B cell (primary cell): ENCODE results near the gene TDRD5. TPM values are rescaled to one million over a fixed set of nuclear protein-coding genes. Genes with fewer than 3 reads are reported as not detected.

Experiments used
- ATAC-seq: fragments of 200-7000 bp; cut with Tn5 transposase; one replicate; pipeline ENCODE4 v1.10.0; 2021; ENCODE audit warnings: low read depth, mild to moderate bottlenecking, moderate number of reproducible peaks, moderate library complexity
- CTCF ChIA-PET: fragments of 350-600 bp; sonication (Branson Sonifier 250); formaldehyde crosslinking; loops from one replicate; lab custom pipeline; 2021; ENCODE audit warnings: antibody characterized with exemption, inconsistent platforms; lab: Charles Lee
- POLR2A ChIA-PET: fragments of 350-600 bp; sonication (Branson Sonifier 250); formaldehyde crosslinking; loops from one replicate; lab custom pipeline; 2021; ENCODE audit warnings: antibody characterized with exemption; lab: Charles Lee
- DNase-seq: peaks from one replicate; pipeline ENCODE4 v3.0.0; 2013
- H2AFZ ChIP-seq: 2 replicates; pipeline ENCODE4 v1.6.1; 2012; ENCODE audit warnings: mild to moderate bottlenecking, low read depth, low read length; ENCODE audit not compliant: insufficient read depth, poor library complexity, severe bottlenecking
- H3K27ac ChIP-seq, 2 donors: 1 replicate in 1 of 2; 2 replicates in 1 of 2; pipeline ENCODE4 v1.5.1; 2012 to 2013; ENCODE audit warnings: low read length in 2 of 2, mild to moderate bottlenecking in 2 of 2, moderate library complexity in 1 of 2
- H3K27me3 ChIP-seq, 4 experiments: fragments of 200-600 bp in 1 of 4; sonication (generic) in 1 of 4; replicated peaks in 1 of 4; 1 replicate in 2 of 4; 2 replicates in 2 of 4; pipeline versions ENCODE4 v1.6.1 to v1.7.0; 2013 to 2016; ENCODE audit warnings: low read length in 3 of 4, mild to moderate bottlenecking in 2 of 4, mixed read lengths in 1 of 4, moderate library complexity in 1 of 4; ENCODE audit not compliant: insufficient read depth in 4 of 4, control insufficient read depth in 3 of 4; ENCODE audit errors: control extremely low read depth in 1 of 4
- H3K36me3 ChIP-seq, 2 experiments: replicated peaks in 1 of 2; 1 replicate in 1 of 2; 2 replicates in 1 of 2; pipeline versions ENCODE4 v1.6.1 to v1.7.1; 2013; ENCODE audit warnings: low read length in 1 of 2; ENCODE audit not compliant: insufficient read depth in 2 of 2, control insufficient read depth in 1 of 2; ENCODE audit errors: control extremely low read depth in 1 of 2, extremely low read depth in 1 of 2
- H3K4me1 ChIP-seq, 2 donors: fragments of 200-600 bp in 1 of 2; sonication (generic) in 1 of 2; 1 replicate in 1 of 2; 2 replicates in 1 of 2; pipeline versions ENCODE4 v1.5.1 to v1.6.1; 2013 to 2017; ENCODE audit warnings: low read length in 2 of 2; ENCODE audit not compliant: control insufficient read depth in 2 of 2, insufficient read depth in 2 of 2
- H3K4me2 ChIP-seq: replicated peaks from 2 replicates; pipeline ENCODE3; 2012; ENCODE audit warnings: mild to moderate bottlenecking, low read depth, low read length; ENCODE audit not compliant: poor library complexity, severe bottlenecking
- H3K4me3 ChIP-seq, 5 experiments: fragments of 200-600 bp in 1 of 5; sonication (generic) in 1 of 5; 1 replicate in 3 of 5; 2 replicates in 2 of 5; pipeline versions ENCODE4 v1.5.1 to v1.7.0; 2011 to 2016; ENCODE audit warnings: low read length in 4 of 5, mild to moderate bottlenecking in 4 of 5, low read depth in 2 of 5, control low read depth in 1 of 5, moderate library complexity in 1 of 5; ENCODE audit not compliant: insufficient read depth in 1 of 5; ENCODE audit errors: control extremely low read depth in 1 of 5, extremely low read depth in 1 of 5
- H3K79me2 ChIP-seq: fragments of 200-600 bp; sonication (generic); one replicate; pipeline ENCODE4 v1.6.0; 2016; ENCODE audit warnings: low read length; ENCODE audit not compliant: control insufficient read depth, insufficient read depth
- H3K9ac ChIP-seq: fragments of 200-600 bp; sonication (generic); 2 replicates; pipeline ENCODE4 v1.6.1; 2017; ENCODE audit warnings: mild to moderate bottlenecking, low read length, moderate library complexity
- H3K9me3 ChIP-seq, 3 donors: one replicate each; pipeline versions ENCODE4 v1.6.1 to v1.7.1; 2013; ENCODE audit warnings: low read length in 2 of 3; ENCODE audit not compliant: control insufficient read depth in 2 of 3, insufficient read depth in 1 of 3; ENCODE audit errors: control extremely low read depth in 1 of 3
- H4K20me1 ChIP-seq: 2 replicates; pipeline ENCODE4 v1.6.0; 2012; ENCODE audit warnings: mild to moderate bottlenecking, low read length; ENCODE audit not compliant: insufficient read depth, control insufficient read depth, poor library complexity, severe bottlenecking
- H3K27ac Mint-ChIP-seq: one replicate; pipeline ENCODE4 v1.8.0; 2021; ENCODE audit warnings: mixed read lengths
- H3K27me3 Mint-ChIP-seq: one replicate; pipeline ENCODE4 v1.8.0; 2021; ENCODE audit warnings: mixed read lengths
- H3K4me1 Mint-ChIP-seq: one replicate; pipeline ENCODE4 v1.8.0; 2021; ENCODE audit warnings: mixed read lengths
- H3K4me3 Mint-ChIP-seq: one replicate; pipeline ENCODE4 v1.8.0; 2021; ENCODE audit warnings: mixed read lengths
- H3K9me3 Mint-ChIP-seq: one replicate; pipeline ENCODE4 v1.8.0; 2022; ENCODE audit warnings: mixed read lengths; ENCODE audit not compliant: insufficient read depth
- EZH2 ChIP-seq: IDR thresholded peaks from 2 replicates; pipeline ENCODE4 v1.6.1; 2012; ENCODE audit warnings: borderline replicate concordance, low read depth, mild to moderate bottlenecking, moderate library complexity, low read length; ENCODE audit not compliant: insufficient read depth, poor library complexity, severe bottlenecking
- WGBS: methylation state at CpG from one replicate; pipeline ENCODE4 v1.1.5; 2013; ENCODE audit warnings: missing lambda C conversion rate; ENCODE audit not compliant: insufficient coverage; 5-methylcytosine and 5-hydroxymethylcytosine counted together
- intact Hi-C: fragments of 100-400 bp; cut with micrococcal nuclease; formaldehyde crosslinking; loops from one replicate; pipeline ENCODE4 v1.10.0; 2022
- polyA plus RNA-seq: library from polyadenylated mRNA; depleted of rRNA; stranded (reverse); fragments of >200 nt; gene quantifications from 2 replicates; pipeline ENCODE4 v1.2.3, GENCODE V29; 2012
- total RNA-seq, 2 donors: library from RNA; stranded (reverse); fragments of 120-200 nt in 1 of 2; gene quantifications; 1 replicate in 1 of 2; 2 replicates in 1 of 2; pipeline versions ENCODE4 v1.2.3 to v1.2.4, GENCODE V29; 2013 to 2022
- TF ChIP-seq, protein P1 (sequence below): fragments of 200-600 bp; IDR thresholded peaks from one replicate; pipeline ENCODE4 v1.8.0; 2022; ENCODE audit warnings: antibody characterized with exemption, mild to moderate bottlenecking

TDRD5 gene
- total and polyA plus RNA-seq, 2 donors (not counting 1 experiment from before 2014, with no cell fraction given) = not detected

DNA sequence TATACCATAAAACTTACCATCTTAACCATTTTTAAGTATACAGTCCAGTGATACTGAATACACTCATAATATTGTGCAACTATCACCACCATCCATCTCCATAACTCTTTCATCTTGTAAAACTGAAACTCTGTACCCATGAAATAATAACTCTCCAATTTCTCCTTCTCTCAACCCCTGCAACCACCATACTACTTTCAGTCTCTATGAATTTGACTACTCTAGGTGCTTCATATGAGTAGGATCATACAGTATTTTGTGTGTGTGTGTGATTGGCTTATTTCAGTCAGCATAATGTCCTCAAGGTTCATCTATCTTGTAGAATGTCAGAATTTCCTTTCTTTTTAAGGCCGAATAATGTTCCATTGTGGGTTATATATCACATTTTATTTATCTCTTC is 33.6 kb upstream of the TDRD5 start:
- Histone ChIP-seq H3K4me3 (no peak overlapping the region), H3K9ac (no peak overlapping the region), H3K9me3 (no peaks in the 10 kb centered on the region), H3K36me3 (no peaks in the 10 kb centered on the region), H2AFZ (no peak overlapping the region), H3K4me1 (no peaks in the 10 kb centered on the region), H3K27ac (no peak overlapping the region), H3K4me2 (no peak overlapping the region), H3K79me2 (no peaks in the 10 kb centered on the region), H3K27me3 (peaks cover 0 to 3% (median 0%) of the 10 kb centered on the region in 4 experiments), H4K20me1 (no peaks in the 10 kb centered on the region)
- DNase-seq = no peak
- no peak overlapping the region for H3K27ac Mint-ChIP-seq
- POLR2A ChIA-PET = no interaction called here
- no peak for ATAC-seq
- no peaks in the 10 kb centered on the region for H3K4me1 Mint-ChIP-seq
- H3K27me3 Mint-ChIP-seq = peaks cover 6% of the 10 kb centered on the region
- H3K9me3 Mint-ChIP-seq = no peaks in the 10 kb centered on the region
- intact Hi-C loops = no loop called here
- no peak overlapping the region for H3K4me3 Mint-ChIP-seq
- TF ChIP-seq, protein P1, sequence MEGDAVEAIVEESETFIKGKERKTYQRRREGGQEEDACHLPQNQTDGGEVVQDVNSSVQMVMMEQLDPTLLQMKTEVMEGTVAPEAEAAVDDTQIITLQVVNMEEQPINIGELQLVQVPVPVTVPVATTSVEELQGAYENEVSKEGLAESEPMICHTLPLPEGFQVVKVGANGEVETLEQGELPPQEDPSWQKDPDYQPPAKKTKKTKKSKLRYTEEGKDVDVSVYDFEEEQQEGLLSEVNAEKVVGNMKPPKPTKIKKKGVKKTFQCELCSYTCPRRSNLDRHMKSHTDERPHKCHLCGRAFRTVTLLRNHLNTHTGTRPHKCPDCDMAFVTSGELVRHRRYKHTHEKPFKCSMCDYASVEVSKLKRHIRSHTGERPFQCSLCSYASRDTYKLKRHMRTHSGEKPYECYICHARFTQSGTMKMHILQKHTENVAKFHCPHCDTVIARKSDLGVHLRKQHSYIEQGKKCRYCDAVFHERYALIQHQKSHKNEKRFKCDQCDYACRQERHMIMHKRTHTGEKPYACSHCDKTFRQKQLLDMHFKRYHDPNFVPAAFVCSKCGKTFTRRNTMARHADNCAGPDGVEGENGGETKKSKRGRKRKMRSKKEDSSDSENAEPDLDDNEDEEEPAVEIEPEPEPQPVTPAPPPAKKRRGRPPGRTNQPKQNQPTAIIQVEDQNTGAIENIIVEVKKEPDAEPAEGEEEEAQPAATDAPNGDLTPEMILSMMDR = no peak
- no peak for TF ChIP-seq EZH2
- CTCF ChIA-PET = no interaction called here
- no CpG with 5 or more reads among the region's 1 CpG for WGBS

DNA sequence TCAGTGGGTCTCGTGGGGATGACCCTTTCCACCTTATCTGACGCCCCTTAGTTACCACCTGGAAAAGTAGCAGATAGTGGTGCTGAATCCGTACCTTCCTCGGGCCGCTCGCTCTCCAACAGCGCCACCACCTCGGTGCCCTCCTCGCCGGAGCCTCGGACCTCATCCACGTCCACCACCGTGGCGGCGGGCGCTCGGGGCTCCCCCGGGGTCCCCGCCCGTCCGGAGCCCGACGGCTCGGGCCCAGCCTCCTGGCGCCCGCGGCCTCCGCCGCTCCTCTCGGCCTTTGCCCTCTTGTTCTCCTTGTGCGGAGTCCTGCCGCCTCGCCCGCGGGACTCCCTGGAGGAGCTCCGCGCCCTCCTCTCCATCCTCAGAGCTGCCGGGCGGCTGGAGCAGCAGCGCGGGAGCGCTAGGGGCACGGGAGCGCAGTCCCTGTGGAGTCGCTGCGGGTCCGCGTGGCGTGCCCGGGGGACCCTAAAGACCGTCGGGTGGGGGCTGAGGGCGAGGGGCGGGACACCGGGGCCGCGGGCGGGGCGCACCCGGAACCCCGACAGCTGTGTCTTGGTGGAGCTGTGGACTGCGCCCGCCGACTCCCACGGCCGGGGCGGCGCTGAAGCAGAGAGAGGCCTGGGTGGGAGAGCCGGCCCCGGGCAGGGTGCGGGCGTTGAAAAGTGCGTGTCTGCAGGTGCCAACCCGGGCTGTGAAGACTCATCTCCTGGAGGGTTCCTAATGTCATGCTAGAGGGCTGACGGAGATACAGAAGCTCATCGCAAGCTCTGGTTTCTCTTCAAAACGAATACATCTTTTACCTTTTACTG is 15.9 kb upstream of the TDRD5 start, which contains the start of gene NPHS2:
Gene NPHS2 (minus strand): TSS at position 452 of the 818 bp plus-strand sequence. CDS start 84 bp downstream, at position 368.
- H3K9ac ChIP-seq = peak within 1 kb of the TSS; percentile 30
- H3K9me3 ChIP-seq = peaks cover 0 to 5% (median 0%) of the 10 kb centered on the region in 3 donors
- ChIA-PET CTCF (no interaction called here), POLR2A (no interaction called here)
- no peak for DNase-seq
- H3K4me3 ChIP-seq = peak within 1 kb of the TSS in 2 of 5 experiments; percentile 26 to 29
- no peak within 1 kb of the TSS for H3K27ac ChIP-seq
- H2AFZ ChIP-seq = peak within 1 kb of the TSS; percentile 21
- Mint-ChIP-seq H3K4me1 (peaks cover 5% of the 10 kb centered on the region), H3K27me3 (peaks cover 66% of the 10 kb centered on the region), H3K27ac (no peak within 1 kb of the TSS), H3K9me3 (no peaks in the 10 kb centered on the region), H3K4me3 (peak within 1 kb of the TSS; percentile 53)
- TF ChIP-seq, protein P1 = no peak
- no peak for TF ChIP-seq EZH2
- no peaks in the 10 kb centered on the region for H3K36me3 ChIP-seq
- WGBS = 10% methylated on average over 73 of the region's 77 CpGs
- H3K4me2 ChIP-seq = peak within 1 kb of the TSS; percentile 35
- H4K20me1 ChIP-seq = no peaks in the 10 kb centered on the region
- H3K27me3 ChIP-seq = peaks cover 0 to 30% (median 17%) of the 10 kb centered on the region in 4 experiments
- H3K4me1 ChIP-seq = peaks cover 0 to 4% of the 10 kb centered on the region in 2 donors
- no peaks in the 10 kb centered on the region for H3K79me2 ChIP-seq
- intact Hi-C loops = no loop called here
- no peak for ATAC-seq
